VCaP (cell line): Measurements from ENCODE around the gene ZNF831.
A peak's percentile ranks its signal among the peaks of the same experiment; 100 is the strongest.

Experiments used
- H3K27ac ChIP-seq: fragments of 450-650 bp; 2 replicates; pipeline ENCODE4 v1.5.1; 2017
- CTCF ChIP-seq: fragments of 450-650 bp; conservative IDR thresholded peaks from 2 replicates; pipeline ENCODE4 v1.5.1; 2017; ENCODE audit warnings: mild to moderate bottlenecking, moderate library complexity

The ZNF831 gene

GRCh38 chr20:59123011-59123677 is 40.5 kb upstream of the ZNF831 start:
- no peak overlapping the region for H3K27ac ChIP-seq
- no peak for TF ChIP-seq CTCF

- TF ChIP-seq CTCF: no peak
- H3K27ac ChIP-seq: no peak overlapping the region
These were observed 39.9 kb upstream of the ZNF831 start for GRCh38 chr20:59123678-59124255.

GRCh38 chr20:59124296-59125029 is 39.2 kb upstream of the ZNF831 start:
- H3K27ac ChIP-seq: no peak overlapping the region
- no peak for TF ChIP-seq CTCF

GRCh38 chr20:59125332-59125731 is 38.3 kb upstream of the ZNF831 start:
- peak overlapping the region; percentile 26; the same call in 1 of the 2 replicates for H3K27ac ChIP-seq
- TF ChIP-seq CTCF: no peak

GRCh38 chr20:59125836-59126235 is 37.8 kb upstream of the ZNF831 start:
- peak overlapping the region; percentile 26; the same call in 1 of the 2 replicates for H3K27ac ChIP-seq
- no peak for TF ChIP-seq CTCF

- no peak for TF ChIP-seq CTCF
- H3K27ac ChIP-seq: no peak overlapping the region
These were observed 35.8 kb upstream of the ZNF831 start for GRCh38 chr20:59127839-59128238.

- H3K27ac ChIP-seq: no peak overlapping the region
- TF ChIP-seq CTCF: no peak
These were observed 31.9 kb upstream of the ZNF831 start for GRCh38 chr20:59131551-59132285.
